ENCODE measurements around the gene SEMA5A. TPM values are rescaled to one million over a fixed set of nuclear protein-coding genes. Genes with fewer than 3 reads are reported as not detected.
A peak's percentile ranks its signal among the peaks of the same experiment; 100 is the strongest.

SEMA5A gene
- total RNA-seq, 1 donor from 2014 or later = 31.1 TPM

- peaks cover 10% of the 10 kb centered on the region for H3K4me1 Mint-ChIP-seq (ENCODE audit: unreplicated experiment)
- no peaks in the 10 kb centered on the region for H3K9me3 Mint-ChIP-seq (ENCODE audit: unreplicated experiment)
- peaks cover 15% of the 10 kb centered on the region for H3K36me3 Mint-ChIP-seq (ENCODE audit: low read depth, unreplicated experiment)
- no peak overlapping the region for H3K27ac Mint-ChIP-seq (ENCODE audit: unreplicated experiment)
- H3K27me3 Mint-ChIP-seq (ENCODE audit: unreplicated experiment) = peaks cover 3% of the 10 kb centered on the region
- no peak for TF ChIP-seq CTCF (IDR thresholded peaks at IDR 0.05; ENCODE audit: unreplicated experiment)
- no peak for DNase-seq (ENCODE audit: low spot score)
- no peak overlapping the region for H3K4me3 Mint-ChIP-seq (ENCODE audit: unreplicated experiment)
These were observed 4.1 kb upstream of the SEMA5A start for GRCh38 chr5:9549941-9550340.

- Mint-ChIP-seq H3K27me3 (ENCODE audit: unreplicated experiment) (peaks cover 8% of the 10 kb centered on the region), H3K4me3 (ENCODE audit: unreplicated experiment) (peak overlapping the region; percentile 96), H3K9me3 (ENCODE audit: unreplicated experiment) (no peaks in the 10 kb centered on the region), H3K36me3 (ENCODE audit: low read depth, unreplicated experiment) (peaks cover 19% of the 10 kb centered on the region), H3K4me1 (ENCODE audit: unreplicated experiment) (peaks cover 13% of the 10 kb centered on the region), H3K27ac (ENCODE audit: unreplicated experiment) (no peak overlapping the region)
- DNase-seq (ENCODE audit: low spot score) = peak; percentile 10
- TF ChIP-seq CTCF (IDR thresholded peaks at IDR 0.05; ENCODE audit: unreplicated experiment) = no peak
These were observed 1.5 kb upstream of the SEMA5A start for GRCh38 chr5:9547122-9547947.

- no peak overlapping the region for H3K27ac Mint-ChIP-seq (ENCODE audit: unreplicated experiment)
- peaks cover 7% of the 10 kb centered on the region for H3K36me3 Mint-ChIP-seq (ENCODE audit: low read depth, unreplicated experiment)
- peak overlapping the region; percentile 83 for H3K4me3 Mint-ChIP-seq (ENCODE audit: unreplicated experiment)
- H3K4me1 Mint-ChIP-seq (ENCODE audit: unreplicated experiment) = peaks cover 13% of the 10 kb centered on the region
- peak; percentile 27 for DNase-seq (ENCODE audit: low spot score)
- H3K9me3 Mint-ChIP-seq (ENCODE audit: unreplicated experiment) = no peaks in the 10 kb centered on the region
- peaks cover 8% of the 10 kb centered on the region for H3K27me3 Mint-ChIP-seq (ENCODE audit: unreplicated experiment)
- no peak for TF ChIP-seq CTCF (IDR thresholded peaks at IDR 0.05; ENCODE audit: unreplicated experiment)
These were observed 511 bp downstream of the SEMA5A start for GRCh38 chr5:9545136-9545991.

GRCh38 chr5:9544502-9545135 is 1.3 kb downstream of the SEMA5A start:
- H3K9me3 Mint-ChIP-seq (ENCODE audit: unreplicated experiment) = no peaks in the 10 kb centered on the region
- H3K36me3 Mint-ChIP-seq (ENCODE audit: low read depth, unreplicated experiment) = peaks cover 7% of the 10 kb centered on the region
- H3K4me3 Mint-ChIP-seq (ENCODE audit: unreplicated experiment) = peak overlapping the region; percentile 92
- peak; percentile 95 for DNase-seq (ENCODE audit: low spot score)
- peaks cover 13% of the 10 kb centered on the region for H3K4me1 Mint-ChIP-seq (ENCODE audit: unreplicated experiment)
- peaks cover 8% of the 10 kb centered on the region for H3K27me3 Mint-ChIP-seq (ENCODE audit: unreplicated experiment)
- peak; percentile 90 for TF ChIP-seq CTCF (IDR thresholded peaks at IDR 0.05; ENCODE audit: unreplicated experiment)
- no peak overlapping the region for H3K27ac Mint-ChIP-seq (ENCODE audit: unreplicated experiment)
